ENCODE data around the gene SUPT20HL1. TPM values are rescaled to one million over a fixed set of nuclear protein-coding genes. Genes with fewer than 3 reads are reported as not detected.
"Not testable (repeated sequence)": the region's sequence is repeated elsewhere in the genome, so short reads cannot be mapped to it uniquely, and the experiment has no call there.

The SUPT20HL1 gene
- total RNA-seq, 1 donor from 2014 or later, result not detected

- ATAC-seq; DNase-seq (ENCODE audit: low spot score): not testable (repeated sequence)
Measured at GRCh38 chrX:24362089-24362745, 1.8 kb downstream of the SUPT20HL1 start.

- peak; percentile 53 for ATAC-seq
- DNase-seq (ENCODE audit: low spot score), result not testable (repeated sequence)
Measured at GRCh38 chrX:24363432-24364181, 3.2 kb downstream of the SUPT20HL1 start.

- ATAC-seq, result no peak
- no peak for DNase-seq (ENCODE audit: low spot score)
Measured at GRCh38 chrX:24364326-24364725, 3.9 kb downstream of the SUPT20HL1 start.

GRCh38 chrX:24364851-24365538 lies 4.6 kb downstream of the SUPT20HL1 start:
- DNase-seq (ENCODE audit: low spot score) (no peak), ATAC-seq (no peak)

GRCh38 chrX:24366762-24367400 lies 6.4 kb downstream of the SUPT20HL1 start:
- ATAC-seq; DNase-seq (ENCODE audit: low spot score): not testable (repeated sequence)

- DNase-seq (ENCODE audit: low spot score), result no peak
- ATAC-seq, result no peak
Measured at GRCh38 chrX:24369816-24370215, 9.4 kb downstream of the SUPT20HL1 start.

- ATAC-seq (peak; percentile 83), DNase-seq (ENCODE audit: low spot score) (peak; percentile 48)
Measured at GRCh38 chrX:24371391-24371972, 11.0 kb downstream of the SUPT20HL1 start.

GRCh38 chrX:24372021-24372763 lies 11.8 kb downstream of the SUPT20HL1 start:
- no peak for ATAC-seq
- DNase-seq (ENCODE audit: low spot score), result no peak

GRCh38 chrX:24375600-24376131 lies 15.2 kb downstream of the SUPT20HL1 start:
- ATAC-seq (no peak), DNase-seq (ENCODE audit: low spot score) (no peak)

GRCh38 chrX:24376403-24376802 lies 16.0 kb downstream of the SUPT20HL1 start:
- ATAC-seq, result no peak
- no peak for DNase-seq (ENCODE audit: low spot score)

- DNase-seq (ENCODE audit: low spot score) (no peak), ATAC-seq (no peak)
Measured at GRCh38 chrX:24377195-24377594, 16.8 kb downstream of the SUPT20HL1 start.

GRCh38 chrX:24377911-24378468 lies 17.6 kb downstream of the SUPT20HL1 start:
- DNase-seq (ENCODE audit: low spot score), result no peak
- no peak for ATAC-seq

- ATAC-seq, result no peak
- DNase-seq (ENCODE audit: low spot score), result no peak
Measured at GRCh38 chrX:24378706-24379105, 18.3 kb downstream of the SUPT20HL1 start.

GRCh38 chrX:24380262-24381187 lies 20.1 kb downstream of the SUPT20HL1 start:
- no peak for ATAC-seq
- no peak for DNase-seq (ENCODE audit: low spot score)

- DNase-seq (ENCODE audit: low spot score); ATAC-seq: not testable (repeated sequence)
Measured at GRCh38 chrX:24382315-24382714, 21.9 kb downstream of the SUPT20HL1 start.

- DNase-seq (ENCODE audit: low spot score) (no peak), ATAC-seq (no peak)
Measured at GRCh38 chrX:24387724-24388123, 27.3 kb downstream of the SUPT20HL1 start.

GRCh38 chrX:24391389-24391788 lies 30.9 kb downstream of the SUPT20HL1 start:
- DNase-seq (ENCODE audit: low spot score), result no peak
- ATAC-seq, result peak; percentile 23

GRCh38 chrX:24391843-24392242 lies 31.4 kb downstream of the SUPT20HL1 start:
- ATAC-seq, result no peak
- DNase-seq (ENCODE audit: low spot score), result no peak

Data from left lobe of liver (tissue), 2 donors.